LNCAP (cell line): Measurements from ENCODE around the gene BST1.

ENCODE experiments used
- CTCF ChIP-seq: fragments of 450-650 bp; IDR thresholded peaks from 2 replicates; pipeline ENCODE4 v1.5.1; 2017; ENCODE audit warnings: mild to moderate bottlenecking

Gene BST1

GRCh38 chr4:15753081-15753480 is 50.2 kb downstream of the BST1 start:
- no peak for TF ChIP-seq CTCF

- TF ChIP-seq CTCF: no peak
These were observed 50.9 kb downstream of the BST1 start for GRCh38 chr4:15753786-15754185.

- TF ChIP-seq CTCF: no peak
These were observed 51.5 kb downstream of the BST1 start for GRCh38 chr4:15754323-15754722.

- TF ChIP-seq CTCF: no peak
These were observed 52.7 kb downstream of the BST1 start for GRCh38 chr4:15755321-15756155.

- TF ChIP-seq CTCF: no peak
These were observed 53.5 kb downstream of the BST1 start for GRCh38 chr4:15756361-15756861.

- no peak for TF ChIP-seq CTCF
These were observed 54.2 kb downstream of the BST1 start for GRCh38 chr4:15757054-15757453.

GRCh38 chr4:15758294-15758693 is 55.4 kb downstream of the BST1 start:
- TF ChIP-seq CTCF: no peak
